Endothelial cell of umbilical vein (primary cell): ENCODE measurements around the gene LZTS3. TPM values are rescaled to one million over a fixed set of nuclear protein-coding genes. Genes with fewer than 3 reads are reported as not detected.

Source experiments
- BruUV-seq: library from RNA; stranded (reverse); fragments of 400-500 nt; replicated peaks from 2 replicates; lab custom pipeline; 2021; lab: Mats Ljungman, UMichigan
- CTCF ChIA-PET: fragments of 300-600, 350-600 bp; sonication (Branson Sonifier 250); formaldehyde crosslinking; loops from one replicate; lab custom pipeline; 2021; ENCODE audit warnings: antibody characterized with exemption, inconsistent platforms; lab: Charles Lee
- POLR2A ChIA-PET: fragments of 300-600, 350-600 bp; sonication (Branson Sonifier 250); formaldehyde crosslinking; loops from one replicate; lab custom pipeline; 2021; ENCODE audit warnings: antibody characterized with exemption, inconsistent platforms; lab: Charles Lee
- DNase-seq: peaks from one replicate; pipeline ENCODE4 v3.0.0-alpha.2; 2011; ENCODE audit warnings: low read depth, low spot score
- FAIRE-seq: peaks from 2 replicates; lab custom pipeline; 2011; peaks lifted over from hg19 to GRCh38; lab: Jason Lieb, UNC
- H2AFZ ChIP-seq: 2 replicates; pipeline ENCODE4 v1.6.0; 2012; ENCODE audit warnings: low read depth, low read length, control low read depth, inconsistent platforms
- H3K27ac ChIP-seq: 2 replicates; pipeline ENCODE4 v1.5.1; 2011; ENCODE audit warnings: low read depth, mild to moderate bottlenecking, control low read depth, low read length, moderate library complexity; ENCODE audit not compliant: insufficient read depth
- H3K27me3 ChIP-seq, 2 experiments: 2 replicates each; pipeline versions ENCODE4 v1.6.0 to v1.6.1; 2011; ENCODE audit warnings: low read length in 2 of 2, mixed read lengths in 1 of 2; ENCODE audit not compliant: control insufficient read depth in 2 of 2, insufficient read depth in 2 of 2
- H3K36me3 ChIP-seq, 2 experiments: 2 replicates in 1 of 2; 3 replicates in 1 of 2; pipeline ENCODE4 v1.5.1; 2011; ENCODE audit warnings: low read length in 2 of 2, mild to moderate bottlenecking in 1 of 2, moderate library complexity in 1 of 2; ENCODE audit not compliant: control insufficient read depth in 2 of 2, insufficient read depth in 2 of 2; ENCODE audit errors: extremely low read depth in 1 of 2
- H3K4me1 ChIP-seq: 3 replicates; pipeline ENCODE4 v1.5.1; 2011; ENCODE audit warnings: mild to moderate bottlenecking, low read length; ENCODE audit not compliant: control insufficient read depth, insufficient read depth; ENCODE audit errors: extremely low read depth
- H3K4me2 ChIP-seq: 2 replicates; pipeline ENCODE4 v1.6.1; 2011; ENCODE audit warnings: low read length, control low read depth, mixed read lengths; ENCODE audit not compliant: insufficient read depth
- H3K4me3 ChIP-seq, 3 experiments: fragments of 200-600 bp in 1 of 3; sonication (generic), shearing (Covaris generic) in 1 of 3; replicated peaks in 1 of 3; 2 replicates each; pipeline ENCODE4 v1.5.1; 2011 to 2016; ENCODE audit warnings: control low read depth in 3 of 3, low read length in 3 of 3, mild to moderate bottlenecking in 2 of 3, inconsistent platforms in 1 of 3, low read depth in 1 of 3, moderate library complexity in 1 of 3; ENCODE audit not compliant: insufficient read depth in 1 of 3
- H3K79me2 ChIP-seq: 2 replicates; pipeline ENCODE4 v1.6.0; 2012; ENCODE audit warnings: low read length, inconsistent platforms; ENCODE audit not compliant: control insufficient read depth, insufficient read depth
- H3K9ac ChIP-seq: replicated peaks from 2 replicates; pipeline ENCODE3; 2011; ENCODE audit warnings: low read length, control low read depth; ENCODE audit not compliant: insufficient read depth; ENCODE audit errors: extremely low read depth
- H3K9me1 ChIP-seq: replicated peaks from 3 replicates; pipeline ENCODE4 v1.6.0; 2011; ENCODE audit warnings: mild to moderate bottlenecking, low read length; ENCODE audit not compliant: control insufficient read depth, insufficient read depth; ENCODE audit errors: extremely low read depth
- H3K9me3 ChIP-seq: replicated peaks from 2 replicates; pipeline ENCODE4 v1.5.1; 2012; ENCODE audit warnings: low read length, inconsistent platforms; ENCODE audit not compliant: control insufficient read depth, insufficient read depth
- H4K20me1 ChIP-seq: replicated peaks from 2 replicates; pipeline ENCODE3; 2011; ENCODE audit warnings: mild to moderate bottlenecking, low read length; ENCODE audit not compliant: control insufficient read depth, insufficient read depth; ENCODE audit errors: extremely low read depth
- EZH2 ChIP-seq: IDR thresholded peaks from 2 replicates; pipeline ENCODE4 v1.6.1; 2012; ENCODE audit warnings: borderline replicate concordance, low read depth, mild to moderate bottlenecking, moderate library complexity, low read length, inconsistent platforms; ENCODE audit not compliant: severe bottlenecking
- FOS ChIP-seq: IDR thresholded peaks from 2 replicates; pipeline ENCODE4 v1.6.1; 2011; ENCODE audit warnings: mild to moderate bottlenecking, low read length, moderate library complexity, borderline replicate concordance; ENCODE audit not compliant: insufficient read depth
- GATA2 ChIP-seq: IDR thresholded peaks from 2 replicates; pipeline ENCODE4 v1.7.0; 2011; ENCODE audit warnings: low read depth, mild to moderate bottlenecking, moderate library complexity, mixed read lengths, low read length; ENCODE audit not compliant: insufficient read length, insufficient read depth
- JUN ChIP-seq: IDR thresholded peaks from 2 replicates; pipeline ENCODE4 v1.6.1; 2011; ENCODE audit warnings: borderline replicate concordance, low read depth; ENCODE audit not compliant: insufficient read length, insufficient read depth
- MAX ChIP-seq: IDR thresholded peaks from 2 replicates; pipeline ENCODE4 v1.6.1; 2011; ENCODE audit not compliant: insufficient read depth, insufficient read length
- MYC ChIP-seq: IDR thresholded peaks from one replicate; pipeline ENCODE4 v1.6.1; 2011; ENCODE audit warnings: mild to moderate bottlenecking, low read depth, low read length
- POLR2A ChIP-seq: IDR thresholded peaks from 2 replicates; pipeline ENCODE4 v1.6.1; 2012; ENCODE audit warnings: low read depth, mild to moderate bottlenecking, control low read depth, low read length
- POLR2AphosphoS5 ChIP-seq: IDR thresholded peaks from 2 replicates; pipeline ENCODE4 v1.6.1; 2012; ENCODE audit warnings: low read depth, mild to moderate bottlenecking, control low read depth, low read length, moderate library complexity; ENCODE audit not compliant: insufficient read depth
- dilution Hi-C: fragments of 300-500 bp; cut with MboI; formaldehyde crosslinking; loops from one replicate; pipeline ENCODE4 v1.15.0; 2019; ENCODE audit warnings: low sequenced_read_pairs; ENCODE audit not compliant: extremely low pct_ligation_motif_present
- intact Hi-C: fragments of 100-400 bp; cut with micrococcal nuclease; formaldehyde crosslinking; loops from one replicate; pipeline ENCODE4 v1.10.0; 2022
- polyA plus RNA-seq, 4 experiments: library from polyadenylated mRNA; depleted of rRNA in 3 of 4; stranded (reverse) in 3 of 4; unstranded in 1 of 4; fragments of >200 nt; gene quantifications; 2 replicates each; pipeline versions ENCODE4 v1.2.1 to v1.2.3, GENCODE V29; 2011 to 2012; ENCODE audit warnings: missing spikeins in 1 of 4
- total RNA-seq: library from RNA; stranded (reverse); gene quantifications from 2 replicates; pipeline ENCODE4 v1.2.3, GENCODE V29; 2021
- TF ChIP-seq, protein P1 (sequence below), 2 donors: IDR thresholded peaks; 1 replicate in 1 of 2; 2 replicates in 1 of 2; pipeline ENCODE4 v1.5.1; 2011; ENCODE audit warnings: low read length in 2 of 2, mild to moderate bottlenecking in 2 of 2, moderate library complexity in 2 of 2, control low read depth in 1 of 2, inconsistent platforms in 1 of 2, low read depth in 1 of 2; ENCODE audit not compliant: insufficient read depth in 1 of 2; ENCODE audit errors: extremely low read depth in 1 of 2

Gene LZTS3
- total and polyA plus RNA-seq, 2 donors (not counting 3 experiments of a cell fraction or from before 2014, with no cell fraction given): 4.5 to 5.7 TPM

- TF ChIP-seq POLR2A: no peak
- TF ChIP-seq FOS: no peak
- no peak for TF ChIP-seq GATA2
- no peak for TF ChIP-seq MYC
- no peak for TF ChIP-seq EZH2
- no peak for TF ChIP-seq JUN
- TF ChIP-seq POLR2AphosphoS5: no peak
- TF ChIP-seq MAX: no peak
- TF ChIP-seq, protein P1, sequence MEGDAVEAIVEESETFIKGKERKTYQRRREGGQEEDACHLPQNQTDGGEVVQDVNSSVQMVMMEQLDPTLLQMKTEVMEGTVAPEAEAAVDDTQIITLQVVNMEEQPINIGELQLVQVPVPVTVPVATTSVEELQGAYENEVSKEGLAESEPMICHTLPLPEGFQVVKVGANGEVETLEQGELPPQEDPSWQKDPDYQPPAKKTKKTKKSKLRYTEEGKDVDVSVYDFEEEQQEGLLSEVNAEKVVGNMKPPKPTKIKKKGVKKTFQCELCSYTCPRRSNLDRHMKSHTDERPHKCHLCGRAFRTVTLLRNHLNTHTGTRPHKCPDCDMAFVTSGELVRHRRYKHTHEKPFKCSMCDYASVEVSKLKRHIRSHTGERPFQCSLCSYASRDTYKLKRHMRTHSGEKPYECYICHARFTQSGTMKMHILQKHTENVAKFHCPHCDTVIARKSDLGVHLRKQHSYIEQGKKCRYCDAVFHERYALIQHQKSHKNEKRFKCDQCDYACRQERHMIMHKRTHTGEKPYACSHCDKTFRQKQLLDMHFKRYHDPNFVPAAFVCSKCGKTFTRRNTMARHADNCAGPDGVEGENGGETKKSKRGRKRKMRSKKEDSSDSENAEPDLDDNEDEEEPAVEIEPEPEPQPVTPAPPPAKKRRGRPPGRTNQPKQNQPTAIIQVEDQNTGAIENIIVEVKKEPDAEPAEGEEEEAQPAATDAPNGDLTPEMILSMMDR (IDR thresholded peaks at IDR 0.05; ENCODE audit: extremely low read depth in 1 of 2, insufficient read depth in 1 of 2, low read depth in 1 of 2, low read length in 2 of 2): no peak
- H3K27ac ChIP-seq: no peak overlapping the region
- DNase-seq (no peak), FAIRE-seq (no peak)
- H3K4me3 ChIP-seq: no peak overlapping the region
- no peak overlapping the region for H3K4me2 ChIP-seq
- H3K36me3 ChIP-seq: peaks cover 0 to 2% of the 10 kb centered on the region in 2 experiments
- ChIA-PET CTCF (interaction anchor here (0.8 kb wide), 1 partner anchor 68 kb away, joined by 4 read pairs; no protein-coding TSS in a partner anchor), POLR2A (no interaction called here)
- intact Hi-C loops (no loop called here), dilution Hi-C loops (no loop called here)
- H3K9me1 ChIP-seq: no peaks in the 10 kb centered on the region
- H3K27me3 ChIP-seq: no peaks in the 10 kb centered on the region
- H4K20me1 ChIP-seq: no peaks in the 10 kb centered on the region
- H3K9me3 ChIP-seq: no peaks in the 10 kb centered on the region
- H3K79me2 ChIP-seq: no peaks in the 10 kb centered on the region
- no peak overlapping the region for H3K9ac ChIP-seq
- BruUV-seq: no TSS peak
- H3K4me1 ChIP-seq: peaks cover 15% of the 10 kb centered on the region
- H2AFZ ChIP-seq: no peak overlapping the region
Observed at GRCh38 chr20:3121955-3122610, 51.3 kb downstream of the LZTS3 start.
